H9 (cell line): Measurements from ENCODE around the gene DUSP23. TPM values are rescaled to one million over a fixed set of nuclear protein-coding genes. Genes with fewer than 3 reads are reported as not detected.

Experiments used
- DNase-seq: peaks from one replicate; pipeline ENCODE4 v3.0.0-alpha.2; 2017
- H2AFZ ChIP-seq: one replicate; pipeline ENCODE4 v1.6.1; 2013; ENCODE audit warnings: mild to moderate bottlenecking, low read length, control low read depth, moderate library complexity
- H2AK5ac ChIP-seq: 2 replicates; pipeline ENCODE4 v1.6.1; 2013; ENCODE audit warnings: low read length, control low read depth, mixed read lengths; ENCODE audit not compliant: insufficient read length
- H2BK120ac ChIP-seq: one replicate; pipeline ENCODE4 v1.6.1; 2013; ENCODE audit warnings: low read depth, mild to moderate bottlenecking, low read length, control low read depth, inconsistent platforms; ENCODE audit not compliant: poor library complexity, severe bottlenecking
- H2BK12ac ChIP-seq: 2 replicates; pipeline ENCODE4 v1.6.1; 2013; ENCODE audit warnings: low read length, control low read depth, mixed read lengths, low read depth; ENCODE audit not compliant: insufficient read length
- H2BK15ac ChIP-seq: 2 replicates; pipeline ENCODE4 v1.6.1; 2013; ENCODE audit warnings: low read depth, low read length, control low read depth
- H2BK20ac ChIP-seq: one replicate; pipeline ENCODE4 v1.6.1; 2013; ENCODE audit warnings: low read depth, mild to moderate bottlenecking, low read length, control low read depth, inconsistent platforms; ENCODE audit not compliant: poor library complexity, severe bottlenecking
- H2BK5ac ChIP-seq: 2 replicates; pipeline ENCODE4 v1.6.1; 2013; ENCODE audit warnings: low read length, control low read depth, mixed read lengths; ENCODE audit not compliant: insufficient read length
- H3K14ac ChIP-seq: 2 replicates; pipeline ENCODE4 v1.6.1; 2013; ENCODE audit warnings: low read length, control low read depth; ENCODE audit not compliant: insufficient read depth
- H3K18ac ChIP-seq: 2 replicates; pipeline ENCODE4 v1.6.1; 2013; ENCODE audit warnings: low read depth, mild to moderate bottlenecking, mixed read lengths, low read length, control low read depth; ENCODE audit not compliant: insufficient read length
- H3K23ac ChIP-seq: 2 replicates; pipeline ENCODE4 v1.6.1; 2013; ENCODE audit warnings: low read length, control low read depth, mixed read lengths, low read depth; ENCODE audit not compliant: insufficient read length
- H3K23me2 ChIP-seq: 2 replicates; pipeline ENCODE4 v1.6.1; 2013; ENCODE audit warnings: low read depth, mild to moderate bottlenecking, mixed read lengths, low read length, control low read depth; ENCODE audit not compliant: insufficient read length, poor library complexity, severe bottlenecking
- H3K27ac ChIP-seq: 2 replicates; pipeline ENCODE4 v1.5.1; 2013; ENCODE audit warnings: low read length, control low read depth, mixed read lengths, low read depth; ENCODE audit not compliant: insufficient read length
- H3K27me3 ChIP-seq: 2 replicates; pipeline ENCODE4 v1.6.1; 2013; ENCODE audit warnings: low read length, control low read depth, inconsistent platforms; ENCODE audit not compliant: insufficient read depth
- H3K4ac ChIP-seq: 2 replicates; pipeline ENCODE4 v1.6.1; 2013; ENCODE audit warnings: low read depth, mild to moderate bottlenecking, control low read depth, inconsistent platforms, low read length, moderate library complexity
- H3K4me1 ChIP-seq: 2 replicates; pipeline ENCODE4 v1.6.1; 2013; ENCODE audit warnings: low read length, control low read depth, inconsistent platforms; ENCODE audit not compliant: insufficient read depth
- H3K4me2 ChIP-seq: 2 replicates; pipeline ENCODE4 v1.6.1; 2013; ENCODE audit warnings: low read length, control low read depth, mixed read lengths; ENCODE audit not compliant: insufficient read length, insufficient read depth
- H3K56ac ChIP-seq: 2 replicates; pipeline ENCODE4 v1.6.1; 2013; ENCODE audit warnings: low read depth, mild to moderate bottlenecking, mixed read lengths, low read length, control low read depth; ENCODE audit not compliant: insufficient read length
- H3K79me1 ChIP-seq: 2 replicates; pipeline ENCODE4 v1.6.1; 2013; ENCODE audit warnings: low read depth, mild to moderate bottlenecking, moderate library complexity, low read length, control low read depth, inconsistent platforms; ENCODE audit not compliant: insufficient read depth, poor library complexity, severe bottlenecking
- H3K79me2 ChIP-seq: 2 replicates; pipeline ENCODE4 v1.6.1; 2013; ENCODE audit warnings: low read length, control low read depth, inconsistent platforms; ENCODE audit not compliant: insufficient read depth
- H3K9ac ChIP-seq: 2 replicates; pipeline ENCODE4 v1.6.1; 2013; ENCODE audit warnings: low read length, control low read depth, mixed read lengths; ENCODE audit not compliant: insufficient read length; ENCODE audit errors: extremely low read depth
- H3K9me3 ChIP-seq: one replicate; pipeline ENCODE4 v1.6.1; 2013; ENCODE audit warnings: low read depth, low read length, inconsistent platforms; ENCODE audit not compliant: control insufficient read depth
- H3T11ph ChIP-seq: one replicate; pipeline ENCODE4 v1.6.1; 2013; ENCODE audit warnings: mild to moderate bottlenecking, low read length, control low read depth, inconsistent platforms
- H4K20me1 ChIP-seq: one replicate; pipeline ENCODE4 v1.6.1; 2013; ENCODE audit not compliant: control insufficient read depth, insufficient read length, insufficient read depth
- H4K5ac ChIP-seq: 2 replicates; pipeline ENCODE4 v1.6.1; 2013; ENCODE audit warnings: low read depth, mild to moderate bottlenecking, mixed read lengths, low read length, control low read depth; ENCODE audit not compliant: insufficient read length
- H4K8ac ChIP-seq: replicated peaks from 2 replicates; pipeline ENCODE4 v1.6.1; 2013; ENCODE audit warnings: low read length, control low read depth, mixed read lengths, low read depth; ENCODE audit not compliant: insufficient read length
- H4K91ac ChIP-seq: 2 replicates; pipeline ENCODE4 v1.6.1; 2013; ENCODE audit warnings: low read depth, mild to moderate bottlenecking, moderate library complexity, mixed read lengths, low read length, control low read depth; ENCODE audit not compliant: insufficient read length
- H3K27ac Mint-ChIP-seq, 3 experiments: 2 replicates in 2 of 3; 3 replicates in 1 of 3; pipeline ENCODE4 v1.8.0; 2020 to 2021; ENCODE audit warnings: mixed read lengths in 3 of 3, mild to moderate bottlenecking in 1 of 3, moderate library complexity in 1 of 3
- H3K27me3 Mint-ChIP-seq: 2 replicates; pipeline ENCODE4 v1.8.0; 2021; ENCODE audit warnings: low read depth, mild to moderate bottlenecking, moderate library complexity, mixed read lengths
- H3K36me3 Mint-ChIP-seq, 3 experiments: 2 replicates in 2 of 3; 3 replicates in 1 of 3; pipeline ENCODE4 v1.8.0; 2020 to 2021; ENCODE audit warnings: low read depth in 3 of 3, mixed read lengths in 3 of 3; ENCODE audit not compliant: insufficient read depth in 1 of 3
- H3K4me1 Mint-ChIP-seq, 2 experiments: 2 replicates each; pipeline ENCODE4 v1.8.0; 2020; ENCODE audit warnings: mixed read lengths in 2 of 2
- H3K4me3 Mint-ChIP-seq, 2 experiments: 2 replicates in 1 of 2; 3 replicates in 1 of 2; pipeline ENCODE4 v1.8.0; 2020 to 2021; ENCODE audit warnings: mild to moderate bottlenecking in 2 of 2, mixed read lengths in 2 of 2, moderate library complexity in 1 of 2
- H3K9me3 Mint-ChIP-seq, 2 experiments: 2 replicates in 1 of 2; 3 replicates in 1 of 2; pipeline ENCODE4 v1.8.0; 2020; ENCODE audit warnings: mild to moderate bottlenecking in 2 of 2, mixed read lengths in 2 of 2, moderate library complexity in 1 of 2
- WGBS: extraction: QIAGEN DNeasy Blood & Tissue Kit; methylation state at CpG from one replicate; pipeline ENCODE4 v1.1.7; 2013; ENCODE audit warnings: missing lambda C conversion rate, low lambda C conversion rate, mixed read lengths; ENCODE audit not compliant: insufficient read length; ENCODE audit errors: extremely low coverage; 5-methylcytosine and 5-hydroxymethylcytosine counted together
- total RNA-seq: library from RNA; stranded (reverse); gene quantifications from 2 replicates; pipeline ENCODE4 v1.2.1, GENCODE V29; 2021
- TF ChIP-seq, protein P1 (sequence below): fragments of 200-600 bp; sonication (generic); conservative IDR thresholded peaks from 3 replicates; pipeline ENCODE4 v1.8.0; 2021; ENCODE audit warnings: antibody characterized with exemption, mild to moderate bottlenecking

The DUSP23 gene
- total RNA-seq, 1 experiment from 2014 or later = 25.0 TPM

DNA sequence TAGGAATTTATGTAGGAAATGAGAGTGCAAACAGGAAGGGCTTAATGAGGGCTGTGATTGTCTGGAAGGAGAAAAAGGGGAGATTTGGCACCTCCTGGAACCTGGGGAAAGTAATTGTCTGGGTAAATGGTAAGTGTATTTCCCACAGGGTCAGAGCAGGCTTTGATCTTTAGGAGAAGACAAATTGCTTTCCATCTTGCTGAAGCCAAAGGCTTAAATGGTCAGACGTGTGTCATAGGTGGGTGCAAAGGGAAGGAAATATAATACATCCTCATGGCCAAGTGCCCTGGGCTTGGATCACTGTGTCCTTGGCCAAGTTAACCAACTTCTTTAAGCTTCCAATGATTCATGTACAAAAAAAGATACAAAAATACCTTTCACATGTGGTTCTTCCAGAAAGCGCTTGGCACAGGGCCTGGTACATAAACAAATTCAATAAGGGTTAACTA is 1.3 kb upstream of the DUSP23 start:
- no peak overlapping the region for H3K9ac ChIP-seq
- no peak overlapping the region for H3K23ac ChIP-seq
- H2BK120ac ChIP-seq = no peak overlapping the region
- no peaks in the 10 kb centered on the region for H3K79me2 ChIP-seq
- Mint-ChIP-seq H3K9me3 (peaks cover 0 to 3% of the 10 kb centered on the region in 2 experiments; a peak in 1 of 5 replicates), H3K4me3 (no peak overlapping the region), H3K36me3 (peaks cover 7 to 21% (median 18%) of the 10 kb centered on the region in 3 experiments), H3K4me1 (peaks cover 23% of the 10 kb centered on the region in 2 experiments), H3K27ac (no peak overlapping the region), H3K27me3 (peaks cover 11% of the 10 kb centered on the region)
- H3K23me2 ChIP-seq = no peaks in the 10 kb centered on the region
- H3T11ph ChIP-seq = no peak overlapping the region
- H4K91ac ChIP-seq = no peak overlapping the region
- TF ChIP-seq, protein P1, sequence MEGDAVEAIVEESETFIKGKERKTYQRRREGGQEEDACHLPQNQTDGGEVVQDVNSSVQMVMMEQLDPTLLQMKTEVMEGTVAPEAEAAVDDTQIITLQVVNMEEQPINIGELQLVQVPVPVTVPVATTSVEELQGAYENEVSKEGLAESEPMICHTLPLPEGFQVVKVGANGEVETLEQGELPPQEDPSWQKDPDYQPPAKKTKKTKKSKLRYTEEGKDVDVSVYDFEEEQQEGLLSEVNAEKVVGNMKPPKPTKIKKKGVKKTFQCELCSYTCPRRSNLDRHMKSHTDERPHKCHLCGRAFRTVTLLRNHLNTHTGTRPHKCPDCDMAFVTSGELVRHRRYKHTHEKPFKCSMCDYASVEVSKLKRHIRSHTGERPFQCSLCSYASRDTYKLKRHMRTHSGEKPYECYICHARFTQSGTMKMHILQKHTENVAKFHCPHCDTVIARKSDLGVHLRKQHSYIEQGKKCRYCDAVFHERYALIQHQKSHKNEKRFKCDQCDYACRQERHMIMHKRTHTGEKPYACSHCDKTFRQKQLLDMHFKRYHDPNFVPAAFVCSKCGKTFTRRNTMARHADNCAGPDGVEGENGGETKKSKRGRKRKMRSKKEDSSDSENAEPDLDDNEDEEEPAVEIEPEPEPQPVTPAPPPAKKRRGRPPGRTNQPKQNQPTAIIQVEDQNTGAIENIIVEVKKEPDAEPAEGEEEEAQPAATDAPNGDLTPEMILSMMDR = no peak
- no CpG with 5 or more reads among the region's 2 CpGs for WGBS
- no peak overlapping the region for H3K18ac ChIP-seq
- H3K27me3 ChIP-seq = no peaks in the 10 kb centered on the region
- H2BK12ac ChIP-seq = no peak overlapping the region
- H2BK15ac ChIP-seq = no peak overlapping the region
- no peak overlapping the region for H2AK5ac ChIP-seq
- no peaks in the 10 kb centered on the region for H3K9me3 ChIP-seq
- H2BK20ac ChIP-seq = no peak overlapping the region
- H3K14ac ChIP-seq = no peak overlapping the region
- H3K27ac ChIP-seq = no peak overlapping the region
- H2AFZ ChIP-seq = no peak overlapping the region
- no peaks in the 10 kb centered on the region for H4K20me1 ChIP-seq
- H3K4ac ChIP-seq = no peak overlapping the region
- no peak overlapping the region for H3K4me2 ChIP-seq
- no peaks in the 10 kb centered on the region for H3K79me1 ChIP-seq
- H2BK5ac ChIP-seq = no peak overlapping the region
- no peak overlapping the region for H4K5ac ChIP-seq
- no peak overlapping the region for H4K8ac ChIP-seq
- H3K56ac ChIP-seq = no peak overlapping the region
- DNase-seq = no peak
- H3K4me1 ChIP-seq = peaks cover 5% of the 10 kb centered on the region; the same call in 1 of the 2 replicates
